OCI-LY3 (cell line): Measurements from ENCODE around the gene HEY2.

ENCODE experiments used
- H2AFZ ChIP-seq: fragments of 200-600, 300-600 bp; shearing (Covaris generic); 2 replicates; pipeline ENCODE4 v1.6.0; 2014; ENCODE audit warnings: antibody characterized with exemption, low read depth, low read length
- H3K27ac ChIP-seq: fragments of 200-600, 300-600 bp; sonication (generic); 2 replicates; pipeline ENCODE4 v1.5.1; 2014; ENCODE audit warnings: mild to moderate bottlenecking, low read length, moderate library complexity, mixed read lengths
- H3K27me3 ChIP-seq: fragments of 200-600, 300-600 bp; sonication (generic); 2 replicates; pipeline ENCODE4 v1.6.1; 2014; ENCODE audit warnings: low read depth, low read length, mixed read lengths
- H3K36me3 ChIP-seq: fragments of 200-600, 300-600 bp; sonication (generic); replicated peaks from 2 replicates; pipeline ENCODE3; 2014; ENCODE audit warnings: low read depth, low read length, mixed read lengths
- H3K4me1 ChIP-seq: fragments of 300-600, 200-600 bp; sonication (generic); 2 replicates; pipeline ENCODE4 v1.6.1; 2014; ENCODE audit warnings: low read length, mixed read lengths
- H3K4me2 ChIP-seq: fragments of 200-600, 300-600 bp; sonication (generic); 2 replicates; pipeline ENCODE4 v1.6.1; 2014; ENCODE audit warnings: low read length, mixed read lengths
- H3K4me3 ChIP-seq: fragments of 300-600, 200-600 bp; sonication (generic); 2 replicates; pipeline ENCODE4 v1.5.1; 2014; ENCODE audit warnings: antibody characterized with exemption, mild to moderate bottlenecking, low read length, moderate library complexity
- H3K79me2 ChIP-seq: fragments of 300-600, 200-600 bp; shearing (Covaris generic); 2 replicates; pipeline ENCODE4 v1.6.1; 2014; ENCODE audit warnings: mild to moderate bottlenecking, low read length, mixed read lengths
- H3K9ac ChIP-seq: fragments of 300-600, 200-600 bp; shearing (Covaris generic); 2 replicates; pipeline ENCODE4 v1.6.0; 2014; ENCODE audit warnings: mild to moderate bottlenecking, low read length, moderate library complexity
- H3K9me3 ChIP-seq: fragments of 200-600, 300-600 bp; shearing (Covaris generic); 2 replicates; pipeline ENCODE4 v1.6.1; 2014; ENCODE audit warnings: low read length, mixed read lengths; ENCODE audit not compliant: insufficient read depth
- H4K20me1 ChIP-seq: fragments of 200-600, 300-600 bp; sonication (generic); 2 replicates; pipeline ENCODE4 v1.6.1; 2016; ENCODE audit warnings: low read length, mixed read lengths; ENCODE audit not compliant: insufficient read depth
- EZH2phosphoT487 ChIP-seq: fragments of 200-600 bp; shearing (Covaris generic); IDR thresholded peaks from 2 replicates; pipeline ENCODE4 v1.6.1; 2018; ENCODE audit warnings: antibody characterized with exemption, mixed run types, low read depth
- TF ChIP-seq, protein P1 (sequence below): fragments of 200-600, 300-600 bp; sonication (generic); IDR thresholded peaks from 2 replicates; pipeline ENCODE4 v1.5.1; 2014; ENCODE audit warnings: antibody characterized with exemption, low read length, low read depth

HEY2 gene

DNA sequence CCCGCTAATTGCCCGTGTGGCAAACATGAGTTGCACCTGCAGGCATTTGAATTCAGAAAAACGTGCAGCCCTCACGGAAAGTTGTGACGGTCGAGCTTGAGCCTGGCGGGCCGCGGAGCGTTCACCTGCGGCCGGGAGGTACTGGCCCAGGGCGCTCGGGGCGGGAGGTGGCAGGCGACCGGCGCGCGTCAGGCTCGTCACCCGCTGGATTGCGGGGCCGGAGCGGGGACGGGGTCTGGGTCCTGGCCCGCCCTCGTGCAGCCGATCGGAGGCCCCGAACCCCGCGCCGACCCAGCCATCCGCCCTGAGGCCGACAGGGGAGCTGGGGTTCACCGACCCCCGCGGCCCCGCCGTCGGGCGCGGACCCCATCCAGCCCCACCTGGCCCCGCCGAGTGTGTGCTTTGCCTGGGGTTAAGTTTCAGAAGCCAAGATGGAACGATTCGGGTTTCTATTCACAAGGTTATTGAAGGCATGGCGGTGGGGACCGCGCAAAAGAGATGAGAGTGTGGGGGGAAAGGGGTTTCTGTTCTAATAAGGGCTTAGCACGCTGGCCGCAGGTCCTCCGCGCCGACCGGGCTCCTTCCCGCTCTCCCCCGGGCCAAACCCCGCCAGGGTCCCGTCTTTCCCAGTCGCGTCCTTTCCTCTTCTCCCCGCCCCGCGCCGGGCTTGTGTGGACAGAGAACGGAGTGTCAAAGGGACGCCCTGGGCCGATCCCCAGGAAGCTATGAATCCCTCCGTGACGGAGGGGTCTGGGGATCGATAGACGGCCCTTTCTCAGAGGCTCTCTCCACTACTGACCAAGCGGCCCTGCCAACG is 1.6 kb upstream of the HEY2 start:
- Histone ChIP-seq H3K9ac (no peak overlapping the region; the same call in 1 of the 2 replicates), H3K4me3 (peak overlapping the region; percentile 91), H2AFZ (peak overlapping the region; percentile 21; the same call in 1 of the 2 replicates), H3K36me3 (no peaks in the 10 kb centered on the region), H3K27me3 (peaks cover 73% of the 10 kb centered on the region), H3K27ac (no peak overlapping the region), H4K20me1 (no peaks in the 10 kb centered on the region), H3K79me2 (no peaks in the 10 kb centered on the region), H3K4me1 (peaks cover 34% of the 10 kb centered on the region), H3K9me3 (no peaks in the 10 kb centered on the region), H3K4me2 (peak overlapping the region; percentile 95)
- TF ChIP-seq, protein P1, sequence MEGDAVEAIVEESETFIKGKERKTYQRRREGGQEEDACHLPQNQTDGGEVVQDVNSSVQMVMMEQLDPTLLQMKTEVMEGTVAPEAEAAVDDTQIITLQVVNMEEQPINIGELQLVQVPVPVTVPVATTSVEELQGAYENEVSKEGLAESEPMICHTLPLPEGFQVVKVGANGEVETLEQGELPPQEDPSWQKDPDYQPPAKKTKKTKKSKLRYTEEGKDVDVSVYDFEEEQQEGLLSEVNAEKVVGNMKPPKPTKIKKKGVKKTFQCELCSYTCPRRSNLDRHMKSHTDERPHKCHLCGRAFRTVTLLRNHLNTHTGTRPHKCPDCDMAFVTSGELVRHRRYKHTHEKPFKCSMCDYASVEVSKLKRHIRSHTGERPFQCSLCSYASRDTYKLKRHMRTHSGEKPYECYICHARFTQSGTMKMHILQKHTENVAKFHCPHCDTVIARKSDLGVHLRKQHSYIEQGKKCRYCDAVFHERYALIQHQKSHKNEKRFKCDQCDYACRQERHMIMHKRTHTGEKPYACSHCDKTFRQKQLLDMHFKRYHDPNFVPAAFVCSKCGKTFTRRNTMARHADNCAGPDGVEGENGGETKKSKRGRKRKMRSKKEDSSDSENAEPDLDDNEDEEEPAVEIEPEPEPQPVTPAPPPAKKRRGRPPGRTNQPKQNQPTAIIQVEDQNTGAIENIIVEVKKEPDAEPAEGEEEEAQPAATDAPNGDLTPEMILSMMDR: no peak
- no peak for TF ChIP-seq EZH2phosphoT487

DNA sequence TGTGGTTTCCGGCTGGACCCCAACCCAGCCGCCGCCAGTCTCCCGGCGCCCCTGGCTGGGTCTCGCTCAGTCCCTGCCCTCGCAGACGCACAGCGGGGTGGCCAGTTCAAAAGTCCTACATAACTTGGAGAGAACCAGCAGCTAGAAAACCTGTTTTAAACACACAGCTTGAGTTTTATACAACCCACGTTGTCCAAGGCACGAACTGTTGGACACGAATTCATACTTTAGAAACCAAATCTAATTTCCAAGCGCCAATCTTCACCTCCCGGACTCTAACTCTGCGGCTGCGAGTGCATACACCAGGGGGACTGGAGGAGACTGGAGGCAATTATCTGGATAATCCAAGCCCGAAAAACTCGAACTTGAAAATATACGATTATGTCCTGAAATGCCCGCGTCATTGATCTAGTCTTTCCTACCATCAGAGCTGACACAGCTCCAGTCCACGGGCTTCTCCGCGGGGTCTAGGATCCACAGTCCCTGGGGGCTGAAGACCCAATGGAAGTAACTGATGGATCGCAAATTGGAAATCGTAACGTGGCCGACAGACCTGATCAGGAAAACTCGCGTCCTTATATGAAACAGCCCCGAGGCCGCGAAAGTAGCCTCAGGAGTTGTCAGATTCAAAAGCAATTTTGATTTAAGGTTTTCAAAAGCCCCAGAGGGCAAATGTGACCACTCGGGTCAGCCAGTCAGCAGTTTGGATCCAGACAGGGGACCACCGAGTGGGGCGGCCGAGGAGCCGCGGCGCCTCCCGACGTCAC is 843 bp upstream of the HEY2 start:
- no peak overlapping the region for H3K27ac ChIP-seq
- TF ChIP-seq, protein P1: no peak
- no peak for TF ChIP-seq EZH2phosphoT487
- peaks cover 34% of the 10 kb centered on the region for H3K4me1 ChIP-seq
- H3K36me3 ChIP-seq: no peaks in the 10 kb centered on the region
- H3K9me3 ChIP-seq: no peaks in the 10 kb centered on the region
- no peaks in the 10 kb centered on the region for H4K20me1 ChIP-seq
- H3K4me3 ChIP-seq: peak overlapping the region; percentile 91
- H3K9ac ChIP-seq: peak overlapping the region; percentile 27; the same call in 1 of the 2 replicates
- H3K4me2 ChIP-seq: peak overlapping the region; percentile 95
- no peaks in the 10 kb centered on the region for H3K79me2 ChIP-seq
- peaks cover 74% of the 10 kb centered on the region for H3K27me3 ChIP-seq
- H2AFZ ChIP-seq: peak overlapping the region; percentile 81; the same call in 1 of the 2 replicates

DNA sequence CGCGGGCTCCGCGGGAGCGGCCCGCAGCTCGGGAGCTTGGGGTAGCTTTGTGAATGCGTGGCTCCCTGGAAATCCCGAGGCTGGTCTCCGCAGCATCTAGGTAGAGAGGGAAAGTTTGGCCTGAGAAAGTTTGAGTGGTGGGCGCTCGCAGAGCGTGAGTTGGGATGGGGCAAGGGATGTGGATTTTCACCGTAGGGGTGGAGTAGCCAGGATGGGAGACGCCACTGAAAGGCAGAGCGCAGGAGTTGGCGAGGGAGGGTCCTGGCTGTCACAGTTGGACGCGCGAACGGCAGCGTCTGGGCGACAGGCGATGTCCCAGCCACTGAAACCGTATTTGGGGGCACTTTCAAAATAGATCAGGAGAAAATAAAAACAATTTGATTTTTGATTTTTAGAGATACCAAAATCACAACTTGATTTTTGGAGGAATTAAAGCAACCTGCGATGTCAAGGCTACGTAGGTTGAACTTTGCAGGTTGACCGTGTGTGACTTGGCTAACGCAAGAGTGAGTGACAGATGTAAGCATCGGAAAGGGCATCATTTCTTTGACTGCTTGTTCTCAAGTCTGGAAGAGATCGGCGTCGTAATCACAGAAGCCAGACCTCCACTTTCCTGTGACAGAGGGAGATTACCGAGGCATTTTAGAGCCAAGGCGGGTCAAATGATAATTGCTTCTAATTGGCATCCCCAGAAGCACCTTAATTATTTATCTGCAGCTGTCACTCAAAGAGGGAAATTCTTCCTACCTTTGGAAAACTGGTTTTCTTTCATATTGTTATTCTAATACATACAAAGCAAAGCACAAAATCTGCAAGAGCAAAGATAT is 646 bp downstream of the HEY2 start:
- H3K27ac ChIP-seq: no peak overlapping the region
- peak overlapping the region; percentile 95 for H3K4me2 ChIP-seq
- H3K79me2 ChIP-seq: no peaks in the 10 kb centered on the region
- H3K36me3 ChIP-seq: no peaks in the 10 kb centered on the region
- H4K20me1 ChIP-seq: no peaks in the 10 kb centered on the region
- TF ChIP-seq, protein P1: no peak
- TF ChIP-seq EZH2phosphoT487: no peak
- no peaks in the 10 kb centered on the region for H3K9me3 ChIP-seq
- peaks cover 31% of the 10 kb centered on the region for H3K4me1 ChIP-seq
- H3K4me3 ChIP-seq: peak overlapping the region; percentile 91
- peaks cover 75% of the 10 kb centered on the region for H3K27me3 ChIP-seq
- no peak overlapping the region for H3K9ac ChIP-seq
- H2AFZ ChIP-seq: no peak overlapping the region
